ENCODE results near the gene NRN1L.

DNA sequence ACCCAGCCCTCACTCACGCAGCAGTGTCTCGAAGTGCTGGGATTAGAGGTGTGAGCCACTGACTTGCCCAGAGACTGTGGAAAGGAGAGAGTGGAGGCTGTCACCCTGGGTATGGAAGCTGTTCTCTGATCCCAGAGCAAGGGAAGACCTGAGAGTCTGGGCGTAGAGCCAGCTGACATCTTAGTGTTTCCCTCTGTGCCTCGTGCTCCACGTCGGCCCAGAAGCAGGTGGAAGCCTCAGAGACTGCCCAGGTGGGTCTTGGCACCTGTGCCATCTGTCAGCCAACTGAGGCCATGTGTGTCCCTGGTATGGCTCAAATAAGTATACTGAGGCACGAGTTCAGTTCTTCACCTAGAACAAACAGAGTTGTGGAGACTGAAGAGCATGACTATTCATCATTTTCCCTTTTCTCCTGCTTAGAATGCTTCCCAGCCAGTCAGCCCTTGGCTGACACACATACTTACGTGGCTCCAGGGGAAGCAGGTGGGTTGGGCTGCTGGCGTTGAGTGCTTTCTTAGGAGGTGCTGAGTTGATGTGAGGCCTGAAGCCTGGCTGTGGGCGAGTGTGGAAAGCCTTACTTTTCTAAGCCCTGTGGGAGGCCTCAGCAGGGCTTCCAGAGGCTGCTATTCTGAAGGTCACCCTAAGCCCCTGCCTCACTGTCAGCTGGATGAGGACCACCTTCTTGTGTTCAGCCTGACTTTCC is 38.9 kb downstream of the NRN1L start:
- TF ChIP-seq POLR2AphosphoS5 (IDR thresholded peaks at IDR 0.05; ENCODE audit: insufficient read depth, low read depth, low read length) (no peak), CTCF (IDR thresholded peaks at IDR 0.05; ENCODE audit: extremely low read depth in 1 of 2, insufficient read depth in 1 of 2, low read depth in 1 of 2, low read length in 2 of 2) (no peak), JUN (IDR thresholded peaks at IDR 0.05; ENCODE audit: borderline replicate concordance, insufficient read depth, insufficient read length, low read depth) (no peak), POLR2A (IDR thresholded peaks at IDR 0.05; ENCODE audit: low read depth, low read length) (no peak)
